ENCODE measurements around the gene DOCK3. TPM values are rescaled to one million over a fixed set of nuclear protein-coding genes. Genes with fewer than 3 reads are reported as not detected.
"Not testable (repeated sequence)": the region's sequence is repeated elsewhere in the genome, so short reads cannot be mapped to it uniquely, and the experiment has no call there.

The DOCK3 gene
- total RNA-seq, 3 donors from 2014 or later, result 1.2 to 1.7 (median 1.5) TPM

GRCh38 chr3:51353691-51354090 lies 679.0 kb downstream of the DOCK3 start:
- no peak for DNase-seq
- peaks cover 3% of the 10 kb centered on the region for H3K27me3 Mint-ChIP-seq (ENCODE audit: low read depth)
- no peaks in the 10 kb centered on the region for H3K36me3 Mint-ChIP-seq (ENCODE audit: insufficient read depth)
- no peak overlapping the region for H3K4me3 Mint-ChIP-seq
- no peak for ATAC-seq
- no peaks in the 10 kb centered on the region for H3K4me1 Mint-ChIP-seq (ENCODE audit: low read depth)
- no peaks in the 10 kb centered on the region for H3K9me3 Mint-ChIP-seq

GRCh38 chr3:51354172-51354571 lies 679.4 kb downstream of the DOCK3 start:
- no peaks in the 10 kb centered on the region for H3K9me3 Mint-ChIP-seq
- DNase-seq (no peak), ATAC-seq (no peak)
- no peaks in the 10 kb centered on the region for H3K4me1 Mint-ChIP-seq (ENCODE audit: low read depth)
- H3K4me3 Mint-ChIP-seq, result no peak overlapping the region
- no peaks in the 10 kb centered on the region for H3K36me3 Mint-ChIP-seq (ENCODE audit: insufficient read depth)
- peaks cover 3% of the 10 kb centered on the region for H3K27me3 Mint-ChIP-seq (ENCODE audit: low read depth)

GRCh38 chr3:51354731-51355615 lies 680.2 kb downstream of the DOCK3 start:
- Mint-ChIP-seq H3K4me1 (ENCODE audit: low read depth) (no peaks in the 10 kb centered on the region), H3K27me3 (ENCODE audit: low read depth) (no peaks in the 10 kb centered on the region), H3K9me3 (no peaks in the 10 kb centered on the region), H3K36me3 (ENCODE audit: insufficient read depth) (no peaks in the 10 kb centered on the region), H3K4me3 (no peak overlapping the region)
- DNase-seq (no peak), ATAC-seq (no peak)

GRCh38 chr3:51355891-51356578 lies 681.3 kb downstream of the DOCK3 start:
- H3K4me3 Mint-ChIP-seq, result no peak overlapping the region

GRCh38 chr3:51357856-51358255 lies 683.1 kb downstream of the DOCK3 start:
- Mint-ChIP-seq H3K4me3 (no peak overlapping the region), H3K36me3 (ENCODE audit: insufficient read depth) (no peaks in the 10 kb centered on the region), H3K4me1 (ENCODE audit: low read depth) (no peaks in the 10 kb centered on the region), H3K27me3 (ENCODE audit: low read depth) (no peaks in the 10 kb centered on the region), H3K9me3 (no peaks in the 10 kb centered on the region)
- DNase-seq (no peak), ATAC-seq (no peak)

More at GRCh38 chr3:51355891-51356578, 681.3 kb downstream of the DOCK3 start:
- no peak for ATAC-seq
- no peak for DNase-seq
- Mint-ChIP-seq H3K9me3 (no peaks in the 10 kb centered on the region), H3K27me3 (ENCODE audit: low read depth) (no peaks in the 10 kb centered on the region), H3K4me1 (ENCODE audit: low read depth) (no peaks in the 10 kb centered on the region), H3K36me3 (ENCODE audit: insufficient read depth) (no peaks in the 10 kb centered on the region)

- Mint-ChIP-seq H3K4me1 (ENCODE audit: low read depth) (no peaks in the 10 kb centered on the region), H3K9me3 (no peaks in the 10 kb centered on the region), H3K27me3 (ENCODE audit: low read depth) (no peaks in the 10 kb centered on the region), H3K36me3 (ENCODE audit: insufficient read depth) (no peaks in the 10 kb centered on the region), H3K4me3 (no peak overlapping the region)
- no peak for ATAC-seq
- no peak for DNase-seq
Observed at GRCh38 chr3:51358981-51359380, 684.3 kb downstream of the DOCK3 start.

- H3K4me3 Mint-ChIP-seq, result no peak overlapping the region
- no peak for DNase-seq
- H3K9me3 Mint-ChIP-seq, result no peaks in the 10 kb centered on the region
- H3K4me1 Mint-ChIP-seq (ENCODE audit: low read depth), result no peaks in the 10 kb centered on the region
- no peaks in the 10 kb centered on the region for H3K36me3 Mint-ChIP-seq (ENCODE audit: insufficient read depth)
- no peaks in the 10 kb centered on the region for H3K27me3 Mint-ChIP-seq (ENCODE audit: low read depth)
- ATAC-seq, result no peak
Observed at GRCh38 chr3:51360806-51361205, 686.1 kb downstream of the DOCK3 start.

GRCh38 chr3:51361746-51362145 lies 687.0 kb downstream of the DOCK3 start:
- DNase-seq, result no peak
- no peak for ATAC-seq
- no peak overlapping the region for H3K4me3 Mint-ChIP-seq
- H3K4me1 Mint-ChIP-seq (ENCODE audit: low read depth), result no peaks in the 10 kb centered on the region
- H3K27me3 Mint-ChIP-seq (ENCODE audit: low read depth), result no peaks in the 10 kb centered on the region
- no peaks in the 10 kb centered on the region for H3K9me3 Mint-ChIP-seq
- no peaks in the 10 kb centered on the region for H3K36me3 Mint-ChIP-seq (ENCODE audit: insufficient read depth)

GRCh38 chr3:51362476-51362875 lies 687.7 kb downstream of the DOCK3 start:
- H3K27me3 Mint-ChIP-seq (ENCODE audit: low read depth), result peaks cover 2% of the 10 kb centered on the region
- H3K4me3 Mint-ChIP-seq, result no peak overlapping the region
- DNase-seq (no peak), ATAC-seq (no peak)
- H3K4me1 Mint-ChIP-seq (ENCODE audit: low read depth), result no peaks in the 10 kb centered on the region
- no peaks in the 10 kb centered on the region for H3K9me3 Mint-ChIP-seq
- no peaks in the 10 kb centered on the region for H3K36me3 Mint-ChIP-seq (ENCODE audit: insufficient read depth)

- not testable (repeated sequence) for H3K36me3 Mint-ChIP-seq (ENCODE audit: insufficient read depth); H3K4me1 Mint-ChIP-seq (ENCODE audit: low read depth); H3K9me3 Mint-ChIP-seq; H3K4me3 Mint-ChIP-seq; ATAC-seq; DNase-seq; H3K27me3 Mint-ChIP-seq (ENCODE audit: low read depth)
Observed at GRCh38 chr3:51368276-51368675, 693.5 kb downstream of the DOCK3 start.

- H3K9me3 Mint-ChIP-seq, result no peaks in the 10 kb centered on the region
- H3K36me3 Mint-ChIP-seq (ENCODE audit: insufficient read depth), result peaks cover 2% of the 10 kb centered on the region
- no peaks in the 10 kb centered on the region for H3K4me1 Mint-ChIP-seq (ENCODE audit: low read depth)
- peaks cover 2% of the 10 kb centered on the region for H3K27me3 Mint-ChIP-seq (ENCODE audit: low read depth)
- ATAC-seq (peak; percentile 51 to 59), DNase-seq (peak; percentile 39)
- H3K4me3 Mint-ChIP-seq, result no peak overlapping the region
Observed at GRCh38 chr3:51371943-51372557, 697.3 kb downstream of the DOCK3 start.

- H3K9me3 Mint-ChIP-seq, result no peaks in the 10 kb centered on the region
- no peaks in the 10 kb centered on the region for H3K36me3 Mint-ChIP-seq (ENCODE audit: insufficient read depth)
- no peak for DNase-seq
- no peaks in the 10 kb centered on the region for H3K27me3 Mint-ChIP-seq (ENCODE audit: low read depth)
- H3K4me3 Mint-ChIP-seq, result no peak overlapping the region
- no peak for ATAC-seq
- H3K4me1 Mint-ChIP-seq (ENCODE audit: low read depth), result no peaks in the 10 kb centered on the region
Observed at GRCh38 chr3:51373658-51374421, 699.1 kb downstream of the DOCK3 start.

- H3K4me3 Mint-ChIP-seq, result no peak overlapping the region
- H3K36me3 Mint-ChIP-seq (ENCODE audit: insufficient read depth), result no peaks in the 10 kb centered on the region
- H3K9me3 Mint-ChIP-seq, result no peaks in the 10 kb centered on the region
- no peak for DNase-seq
- no peaks in the 10 kb centered on the region for H3K27me3 Mint-ChIP-seq (ENCODE audit: low read depth)
- peaks cover 2% of the 10 kb centered on the region for H3K4me1 Mint-ChIP-seq (ENCODE audit: low read depth)
- no peak for ATAC-seq
Observed at GRCh38 chr3:51374456-51374855, 699.7 kb downstream of the DOCK3 start.

GRCh38 chr3:51375136-51375535 lies 700.4 kb downstream of the DOCK3 start:
- DNase-seq (no peak), ATAC-seq (no peak)
- Mint-ChIP-seq H3K27me3 (ENCODE audit: low read depth) (no peaks in the 10 kb centered on the region), H3K4me3 (no peak overlapping the region), H3K9me3 (no peaks in the 10 kb centered on the region), H3K4me1 (ENCODE audit: low read depth) (peaks cover 3% of the 10 kb centered on the region), H3K36me3 (ENCODE audit: insufficient read depth) (no peaks in the 10 kb centered on the region)

Measured in activated T-cell treated with anti-CD3 and anti-CD28 coated beads, Interleukin-2, amount 50 U/mL, for 4 hours (primary cell).